ENCODE results near the gene IGLL5. TPM values are rescaled to one million over a fixed set of nuclear protein-coding genes. Genes with fewer than 3 reads are reported as not detected.

Gene IGLL5
- total and polyA plus RNA-seq, 2 of the 13 experiments (the other 11 are each of a cell fraction or from before 2014, with no cell fraction given): not detected

DNA sequence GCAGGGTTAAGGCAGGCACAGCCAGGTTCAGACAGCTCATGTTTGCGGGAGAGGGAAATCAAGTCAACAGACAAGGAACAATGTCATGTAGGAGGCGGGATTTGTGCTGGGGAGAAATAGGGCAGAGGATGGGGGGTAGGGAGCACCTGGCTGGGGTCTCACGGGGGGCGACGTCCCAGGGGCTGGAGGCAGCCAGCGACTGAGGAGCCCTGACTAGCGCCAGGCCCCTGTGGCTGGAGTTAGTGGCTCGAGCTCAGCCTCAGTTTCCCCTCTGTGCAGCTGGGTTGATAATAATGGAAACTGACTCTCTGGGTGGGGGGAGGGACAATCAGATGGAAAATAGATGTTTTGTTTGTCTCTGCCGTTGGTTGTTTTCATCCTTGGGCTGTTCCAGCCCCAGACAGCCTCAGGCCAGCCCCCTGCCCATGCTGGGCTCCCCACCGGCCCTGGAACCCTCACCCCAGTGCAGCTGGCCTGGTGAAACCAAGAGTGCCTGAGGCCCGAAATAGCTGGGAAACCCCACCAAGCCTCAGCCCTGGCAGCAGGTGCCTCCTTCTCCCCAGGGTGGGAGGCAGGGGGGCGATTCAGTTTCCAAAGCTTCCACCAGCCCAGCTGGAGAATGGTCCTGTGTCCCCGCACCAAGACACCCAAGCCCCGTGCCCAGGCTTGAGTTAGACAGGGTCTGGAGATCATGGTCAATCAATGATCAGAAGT lies 44.1 kb downstream of the IGLL5 start:
- peaks cover 9 to 25% of the 10 kb centered on the region in 2 experiments; a peak in 3 of 5 replicates for H3K27me3 ChIP-seq (ENCODE audit: control insufficient read depth in 1 of 2, insufficient read depth in 2 of 2, low read length in 2 of 2)
- TF ChIP-seq SP5 (CRISPR knock-in tag; IDR thresholded peaks at IDR 0.05; ENCODE audit: borderline replicate concordance, low read depth) (no peak), RARG (CRISPR knock-in tag; IDR thresholded peaks at IDR 0.05; ENCODE audit: low read depth) (no peak), ZNF460 (CRISPR knock-in tag; IDR thresholded peaks at IDR 0.05; ENCODE audit: borderline replicate concordance) (no peak), ZNF616 (CRISPR knock-in tag; IDR thresholded peaks at IDR 0.05; ENCODE audit: low read depth) (no peak), ZNF660 (CRISPR knock-in tag; IDR thresholded peaks at IDR 0.05; ENCODE audit: borderline replicate concordance, low read depth) (no peak), HOXA5 (CRISPR knock-in tag; IDR thresholded peaks at IDR 0.05) (no peak), BCL6 (CRISPR knock-in tag; IDR thresholded peaks at IDR 0.05) (no peak), ZBTB8A (CRISPR knock-in tag; IDR thresholded peaks at IDR 0.05; ENCODE audit: borderline replicate concordance, low read depth) (no peak), THAP11 (CRISPR knock-in tag; IDR thresholded peaks at IDR 0.05) (no peak)
- TF ChIP-seq, protein P1, sequence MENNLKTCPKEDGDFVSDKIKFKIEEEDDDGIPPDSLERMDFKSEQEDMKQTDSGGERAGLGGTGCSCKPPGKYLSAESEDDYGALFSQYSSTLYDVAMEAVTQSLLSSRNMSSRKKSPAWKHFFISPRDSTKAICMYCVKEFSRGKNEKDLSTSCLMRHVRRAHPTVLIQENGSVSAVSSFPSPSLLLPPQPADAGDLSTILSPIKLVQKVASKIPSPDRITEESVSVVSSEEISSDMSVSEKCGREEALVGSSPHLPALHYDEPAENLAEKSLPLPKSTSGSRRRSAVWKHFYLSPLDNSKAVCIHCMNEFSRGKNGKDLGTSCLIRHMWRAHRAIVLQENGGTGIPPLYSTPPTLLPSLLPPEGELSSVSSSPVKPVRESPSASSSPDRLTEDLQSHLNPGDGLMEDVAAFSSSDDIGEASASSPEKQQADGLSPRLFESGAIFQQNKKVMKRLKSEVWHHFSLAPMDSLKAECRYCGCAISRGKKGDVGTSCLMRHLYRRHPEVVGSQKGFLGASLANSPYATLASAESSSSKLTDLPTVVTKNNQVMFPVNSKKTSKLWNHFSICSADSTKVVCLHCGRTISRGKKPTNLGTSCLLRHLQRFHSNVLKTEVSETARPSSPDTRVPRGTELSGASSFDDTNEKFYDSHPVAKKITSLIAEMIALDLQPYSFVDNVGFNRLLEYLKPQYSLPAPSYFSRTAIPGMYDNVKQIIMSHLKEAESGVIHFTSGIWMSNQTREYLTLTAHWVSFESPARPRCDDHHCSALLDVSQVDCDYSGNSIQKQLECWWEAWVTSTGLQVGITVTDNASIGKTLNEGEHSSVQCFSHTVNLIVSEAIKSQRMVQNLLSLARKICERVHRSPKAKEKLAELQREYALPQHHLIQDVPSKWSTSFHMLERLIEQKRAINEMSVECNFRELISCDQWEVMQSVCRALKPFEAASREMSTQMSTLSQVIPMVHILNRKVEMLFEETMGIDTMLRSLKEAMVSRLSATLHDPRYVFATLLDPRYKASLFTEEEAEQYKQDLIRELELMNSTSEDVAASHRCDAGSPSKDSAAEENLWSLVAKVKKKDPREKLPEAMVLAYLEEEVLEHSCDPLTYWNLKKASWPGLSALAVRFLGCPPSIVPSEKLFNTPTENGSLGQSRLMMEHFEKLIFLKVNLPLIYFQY (CRISPR knock-in tag; IDR thresholded peaks at IDR 0.05; ENCODE audit: borderline replicate concordance): no peak
- TF ChIP-seq, protein P2, sequence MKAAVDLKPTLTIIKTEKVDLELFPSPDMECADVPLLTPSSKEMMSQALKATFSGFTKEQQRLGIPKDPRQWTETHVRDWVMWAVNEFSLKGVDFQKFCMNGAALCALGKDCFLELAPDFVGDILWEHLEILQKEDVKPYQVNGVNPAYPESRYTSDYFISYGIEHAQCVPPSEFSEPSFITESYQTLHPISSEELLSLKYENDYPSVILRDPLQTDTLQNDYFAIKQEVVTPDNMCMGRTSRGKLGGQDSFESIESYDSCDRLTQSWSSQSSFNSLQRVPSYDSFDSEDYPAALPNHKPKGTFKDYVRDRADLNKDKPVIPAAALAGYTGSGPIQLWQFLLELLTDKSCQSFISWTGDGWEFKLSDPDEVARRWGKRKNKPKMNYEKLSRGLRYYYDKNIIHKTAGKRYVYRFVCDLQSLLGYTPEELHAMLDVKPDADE (CRISPR knock-in tag; IDR thresholded peaks at IDR 0.05): no peak
- TF ChIP-seq, protein P3, sequence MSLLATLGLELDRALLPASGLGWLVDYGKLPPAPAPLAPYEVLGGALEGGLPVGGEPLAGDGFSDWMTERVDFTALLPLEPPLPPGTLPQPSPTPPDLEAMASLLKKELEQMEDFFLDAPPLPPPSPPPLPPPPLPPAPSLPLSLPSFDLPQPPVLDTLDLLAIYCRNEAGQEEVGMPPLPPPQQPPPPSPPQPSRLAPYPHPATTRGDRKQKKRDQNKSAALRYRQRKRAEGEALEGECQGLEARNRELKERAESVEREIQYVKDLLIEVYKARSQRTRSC (CRISPR knock-in tag; IDR thresholded peaks at IDR 0.05; ENCODE audit: low read depth): no peak
- CTCF ChIA-PET (ENCODE audit: low intra/inter-chr PET ratio, low total read pairs): no interaction called here
- in situ Hi-C loops (cut with HindIII; ENCODE audit: extremely low pct_ligation_motif_present, low pct_unique_long_range_greater_than_20kb) (no loop called here), intact Hi-C loops (cut with micrococcal nuclease; ENCODE audit: unreplicated experiment) (no loop called here)
- no peaks in the 10 kb centered on the region for H3K79me2 ChIP-seq (ENCODE audit: insufficient read depth, low read length)
- ATAC-seq (no peak), DNase-seq (ENCODE audit: low spot score) (no peak), FAIRE-seq (no peak)
- H4K20me1 ChIP-seq (ENCODE audit: insufficient read depth, low read length): no peaks in the 10 kb centered on the region
- H2AFZ ChIP-seq (ENCODE audit: low read length): no peak overlapping the region
- H3K4me3 ChIP-seq (replicated peaks in 1 of 3; ENCODE audit: insufficient read depth in 1 of 3, low read depth in 2 of 3, low read length in 3 of 3): no peak overlapping the region
- no peak overlapping the region for H3K4me2 ChIP-seq (ENCODE audit: low read depth, low read length)
- H3K4me1 ChIP-seq (ENCODE audit: insufficient read depth, low read length): no peaks in the 10 kb centered on the region
- no TSS peak for BruUV-seq (replicated peaks)
- no peak overlapping the region for H3K9ac ChIP-seq (ENCODE audit: insufficient read depth, low read depth, low read length)
- no peaks in the 10 kb centered on the region for H3K9me3 ChIP-seq (ENCODE audit: low read length)
- no peak overlapping the region for H3K27ac ChIP-seq (ENCODE audit: extremely low read length, insufficient read depth, low read length)
- 21% methylated on average over 12 of the region's 14 CpGs for WGBS (ENCODE audit: low lambda C conversion rate)
- H3K36me3 ChIP-seq (replicated peaks in 1 of 2; ENCODE audit: control insufficient read depth in 1 of 2, insufficient read depth in 2 of 2, low read length in 2 of 2): no peaks in the 10 kb centered on the region
- POLR2A ChIA-PET: no interaction called here
